ENCODE results near the gene MITF. TPM values are rescaled to one million over a fixed set of nuclear protein-coding genes. Genes with fewer than 3 reads are reported as not detected.

Gene MITF
- polyA plus RNA-seq, 1 donor (not counting 4 experiments of a cell fraction or from before 2014, with no cell fraction given), result 2.7 TPM

- Histone ChIP-seq H3K9me3 (ENCODE audit: control insufficient read depth, low read depth, low read length) (no peaks in the 10 kb centered on the region), H3K4me2 (ENCODE audit: control insufficient read depth, extremely low read depth, insufficient read depth, low read depth, low read length) (no peak overlapping the region), H3K27ac (ENCODE audit: control insufficient read depth, insufficient read depth, low read length) (no peak overlapping the region), H3K79me2 (ENCODE audit: control insufficient read depth, insufficient read depth, low read length) (no peaks in the 10 kb centered on the region), H3K9ac (ENCODE audit: control insufficient read depth, extremely low read depth, insufficient read depth, low read length) (no peak overlapping the region), H3K36me3 (ENCODE audit: control insufficient read depth in 2 of 2, extremely low read depth in 1 of 2, insufficient read depth in 2 of 2, low read length in 2 of 2) (no peaks in the 10 kb centered on the region), H3K9me1 (ENCODE audit: control insufficient read depth, extremely low read depth, insufficient read depth, low read length) (no peaks in the 10 kb centered on the region), H3K4me1 (ENCODE audit: control insufficient read depth, extremely low read depth, insufficient read depth, low read length) (no peaks in the 10 kb centered on the region), H2AFZ (ENCODE audit: control insufficient read depth, low read length) (no peak overlapping the region), H4K20me1 (ENCODE audit: control insufficient read depth, extremely low read depth, insufficient read depth, low read length) (no peaks in the 10 kb centered on the region), H3K4me3 (ENCODE audit: control insufficient read depth in 2 of 3, extremely low read depth in 1 of 3, insufficient read depth in 2 of 3, low read depth in 1 of 3, low read length in 3 of 3) (no peak overlapping the region), H3K27me3 (ENCODE audit: control insufficient read depth, extremely low read depth, insufficient read depth, low read length) (no peaks in the 10 kb centered on the region)
- TF ChIP-seq CTCF (optimal IDR thresholded peaks at IDR 0.05 in 1 of 3, IDR thresholded peaks at IDR 0.05 in 1 of 3, conservative IDR thresholded peaks at IDR 0.05 in 1 of 3; ENCODE audit: extremely low read depth in 1 of 3, insufficient read depth in 2 of 3, low read length in 3 of 3) (no peak), EZH2 (IDR thresholded peaks at IDR 0.05; ENCODE audit: low read length) (no peak)
- DNase-seq (ENCODE audit: low read depth, low spot score) (no peak), FAIRE-seq (no peak)
- dilution Hi-C loops (cut with MboI; ENCODE audit: extremely low pct_ligation_motif_present, low sequenced_read_pairs), result loop anchor here (25.0 kb wide), 1 partner anchor 266 kb away; no protein-coding TSS in a partner anchor
Measured at GRCh38 chr3:69695933-69696332, 43.3 kb upstream of the MITF start.

- no peaks in the 10 kb centered on the region for H3K9me3 ChIP-seq (ENCODE audit: control insufficient read depth, low read depth, low read length)
- FAIRE-seq (no peak), DNase-seq (ENCODE audit: low read depth, low spot score) (no peak)
- H3K27ac ChIP-seq (ENCODE audit: control insufficient read depth, insufficient read depth, low read length), result no peak overlapping the region
- H3K9me1 ChIP-seq (ENCODE audit: control insufficient read depth, extremely low read depth, insufficient read depth, low read length), result no peaks in the 10 kb centered on the region
- no peak overlapping the region for H3K4me2 ChIP-seq (ENCODE audit: control insufficient read depth, extremely low read depth, insufficient read depth, low read depth, low read length)
- no peak overlapping the region for H3K9ac ChIP-seq (ENCODE audit: control insufficient read depth, extremely low read depth, insufficient read depth, low read length)
- no peak overlapping the region for H3K4me3 ChIP-seq (ENCODE audit: control insufficient read depth in 2 of 3, extremely low read depth in 1 of 3, insufficient read depth in 2 of 3, low read depth in 1 of 3, low read length in 3 of 3)
- H3K79me2 ChIP-seq (ENCODE audit: control insufficient read depth, insufficient read depth, low read length), result no peaks in the 10 kb centered on the region
- H3K27me3 ChIP-seq (ENCODE audit: control insufficient read depth, extremely low read depth, insufficient read depth, low read length), result no peaks in the 10 kb centered on the region
- H4K20me1 ChIP-seq (ENCODE audit: control insufficient read depth, extremely low read depth, insufficient read depth, low read length), result no peaks in the 10 kb centered on the region
- H3K36me3 ChIP-seq (ENCODE audit: control insufficient read depth in 2 of 2, extremely low read depth in 1 of 2, insufficient read depth in 2 of 2, low read length in 2 of 2), result no peaks in the 10 kb centered on the region
- TF ChIP-seq CTCF (optimal IDR thresholded peaks at IDR 0.05 in 1 of 3, IDR thresholded peaks at IDR 0.05 in 1 of 3, conservative IDR thresholded peaks at IDR 0.05 in 1 of 3; ENCODE audit: extremely low read depth in 1 of 3, insufficient read depth in 2 of 3, low read length in 3 of 3), result no peak
- no peak for TF ChIP-seq EZH2 (IDR thresholded peaks at IDR 0.05; ENCODE audit: low read length)
- no peaks in the 10 kb centered on the region for H3K4me1 ChIP-seq (ENCODE audit: control insufficient read depth, extremely low read depth, insufficient read depth, low read length)
- no peak overlapping the region for H2AFZ ChIP-seq (ENCODE audit: control insufficient read depth, low read length)
- dilution Hi-C loops (cut with MboI; ENCODE audit: extremely low pct_ligation_motif_present, low sequenced_read_pairs), result loop anchor here (25.0 kb wide), 1 partner anchor 266 kb away; no protein-coding TSS in a partner anchor
Measured at GRCh38 chr3:69696367-69696766, 42.9 kb upstream of the MITF start.

Measured in keratinocyte (primary cell).